WTC11 (cell line): ENCODE data around the gene SGPP1. TPM values are rescaled to one million over a fixed set of nuclear protein-coding genes. Genes with fewer than 3 reads are reported as not detected.

Experiments
- ATAC-seq: fragments of 200-7000 bp; cut with Tn5 transposase; 2 replicates; pipeline ENCODE4 v1.10.0; 2021; ENCODE audit warnings: mild to moderate bottlenecking, moderate library complexity
- CTCF ChIA-PET: fragments of 300-600 bp; sonication (Branson Sonifier 250); formaldehyde crosslinking; loops from one replicate; lab custom pipeline; 2021; ENCODE audit warnings: antibody characterized with exemption; lab: Charles Lee
- POLR2A ChIA-PET: fragments of 350-600 bp; sonication (Branson Sonifier 250); formaldehyde crosslinking; loops from one replicate; lab custom pipeline; 2021; ENCODE audit warnings: antibody characterized with exemption; lab: Charles Lee
- DNase-seq: peaks from one replicate; pipeline ENCODE4 v3.0.0; 2021; ENCODE audit warnings: low spot score
- H3K27ac Mint-ChIP-seq: 2 replicates; pipeline ENCODE4 v1.8.0; 2021; ENCODE audit warnings: mixed read lengths
- H3K27me3 Mint-ChIP-seq: 2 replicates; pipeline ENCODE4 v1.8.0; 2021; ENCODE audit warnings: low read depth, mild to moderate bottlenecking, moderate library complexity, mixed read lengths
- H3K36me3 Mint-ChIP-seq: 2 replicates; pipeline ENCODE4 v1.8.0; 2021; ENCODE audit warnings: mixed read lengths
- H3K4me1 Mint-ChIP-seq: 2 replicates; pipeline ENCODE4 v1.8.0; 2022; ENCODE audit warnings: mixed read lengths
- H3K4me3 Mint-ChIP-seq: 2 replicates; pipeline ENCODE4 v1.8.0; 2021; ENCODE audit warnings: mild to moderate bottlenecking, moderate library complexity, mixed read lengths
- H3K9me3 Mint-ChIP-seq: 2 replicates; pipeline ENCODE4 v1.8.0; 2021; ENCODE audit warnings: mixed read lengths
- AFF4 ChIP-seq: sonication (generic); formaldehyde crosslinking; IDR thresholded peaks from 2 replicates; pipeline ENCODE4 v1.8.1; 2023; ENCODE audit warnings: mild to moderate bottlenecking, missing genetic modification reagents, borderline replicate concordance
- CTCF ChIP-seq: fragments of 200-600 bp; IDR thresholded peaks from 2 replicates; pipeline ENCODE4 v1.8.0; 2022; ENCODE audit warnings: antibody characterized with exemption
- ELF4 ChIP-seq: sonication (generic); formaldehyde crosslinking; IDR thresholded peaks from 2 replicates; pipeline ENCODE4 v1.8.1; 2022; ENCODE audit warnings: low read depth, mild to moderate bottlenecking, moderate library complexity, missing genetic modification reagents
- ERG ChIP-seq: fragments of 250-450 bp; sonication (Bioruptor Pico); IDR thresholded peaks from 2 replicates; pipeline ENCODE4 v1.8.0; 2021; ENCODE audit warnings: mild to moderate bottlenecking
- ESRRA ChIP-seq: sonication (generic); formaldehyde crosslinking; IDR thresholded peaks from 2 replicates; pipeline ENCODE4 v1.8.1; 2022; ENCODE audit warnings: mild to moderate bottlenecking, missing genetic modification reagents, borderline replicate concordance
- ETV6 ChIP-seq: sonication (generic); formaldehyde crosslinking; IDR thresholded peaks from 2 replicates; pipeline ENCODE4 v1.8.1; 2022; ENCODE audit warnings: mild to moderate bottlenecking, missing genetic modification reagents
- NR2C2 ChIP-seq: sonication (generic); formaldehyde crosslinking; IDR thresholded peaks from 2 replicates; pipeline ENCODE4 v1.8.0; 2022; ENCODE audit warnings: mild to moderate bottlenecking, missing genetic modification reagents
- OVOL2 ChIP-seq: fragments of 250-450 bp; sonication (Bioruptor Pico); IDR thresholded peaks from 2 replicates; pipeline ENCODE4 v1.9.0; 2021; ENCODE audit warnings: mild to moderate bottlenecking, borderline replicate concordance
- PREB ChIP-seq: sonication (generic); formaldehyde crosslinking; IDR thresholded peaks from 2 replicates; pipeline ENCODE4 v1.8.1; 2022; ENCODE audit warnings: mild to moderate bottlenecking, missing genetic modification reagents, moderate library complexity, borderline replicate concordance
- SMAD4 ChIP-seq: sonication (generic); formaldehyde crosslinking; IDR thresholded peaks from 2 replicates; pipeline ENCODE4 v1.8.0; 2022; ENCODE audit warnings: mild to moderate bottlenecking, missing genetic modification reagents
- STAT6 ChIP-seq: sonication (generic); formaldehyde crosslinking; conservative IDR thresholded peaks from 2 replicates; pipeline ENCODE4 v1.8.1; 2023; ENCODE audit warnings: mild to moderate bottlenecking, low read depth, missing genetic modification reagents, moderate library complexity
- TCF7 ChIP-seq: sonication (generic); formaldehyde crosslinking; IDR thresholded peaks from 2 replicates; pipeline ENCODE4 v1.8.0; 2022; ENCODE audit warnings: mild to moderate bottlenecking, low read depth, missing genetic modification reagents, moderate library complexity
- USF1 ChIP-seq: sonication (generic); formaldehyde crosslinking; IDR thresholded peaks from 2 replicates; pipeline ENCODE4 v1.8.0; 2022; ENCODE audit warnings: mild to moderate bottlenecking, missing genetic modification reagents
- ZBTB21 ChIP-seq: sonication (generic); formaldehyde crosslinking; IDR thresholded peaks from 2 replicates; pipeline ENCODE4 v1.8.1; 2023; ENCODE audit warnings: mild to moderate bottlenecking, missing genetic modification reagents, borderline replicate concordance
- ZNF121 ChIP-seq: sonication (generic); formaldehyde crosslinking; IDR thresholded peaks from 2 replicates; pipeline ENCODE4 v1.8.0; 2023; ENCODE audit warnings: missing genetic modification reagents
- ZNF219 ChIP-seq: sonication (generic); formaldehyde crosslinking; IDR thresholded peaks from 2 replicates; pipeline ENCODE4 v1.8.0; 2023; ENCODE audit warnings: missing genetic modification reagents, mild to moderate bottlenecking, borderline replicate concordance
- ZNF396 ChIP-seq: fragments of 250-450 bp; sonication (Bioruptor Pico); IDR thresholded peaks from 2 replicates; pipeline ENCODE4 v1.8.0; 2021; ENCODE audit warnings: mild to moderate bottlenecking, moderate library complexity, borderline replicate concordance
- ZNF416 ChIP-seq: fragments of 250-450 bp; sonication (Bioruptor Pico); IDR thresholded peaks from 2 replicates; pipeline ENCODE4 v1.9.0; 2021; ENCODE audit warnings: mild to moderate bottlenecking, inconsistent platforms
- ZNF532 ChIP-seq: fragments of 250-450 bp; sonication (Bioruptor Pico); IDR thresholded peaks from 2 replicates; pipeline ENCODE4 v1.9.0; 2021; ENCODE audit warnings: mild to moderate bottlenecking, borderline replicate concordance
- total RNA-seq: library from RNA; stranded (reverse); gene quantifications from 3 replicates; pipeline ENCODE4 v1.2.3, GENCODE V29; 2021

SGPP1 gene
- total RNA-seq, 1 experiment from 2014 or later = 8.5 TPM

- POLR2A ChIA-PET = no interaction called here
- Mint-ChIP-seq H3K4me3 (no peak overlapping the region), H3K27me3 (no peaks in the 10 kb centered on the region), H3K27ac (no peak overlapping the region), H3K4me1 (peaks cover 6% of the 10 kb centered on the region), H3K36me3 (no peaks in the 10 kb centered on the region), H3K9me3 (no peaks in the 10 kb centered on the region)
- ATAC-seq (no peak), DNase-seq (no peak)
- no peak for TF ChIP-seq PREB
- no peak for TF ChIP-seq SMAD4 (CRISPR knock-in tag)
- TF ChIP-seq ZNF416 = no peak
- TF ChIP-seq OVOL2 (CRISPR knock-in tag) = no peak
- TF ChIP-seq ZBTB21 (CRISPR knock-in tag) = no peak
- TF ChIP-seq ZNF396 (CRISPR knock-in tag) = no peak
- no peak for TF ChIP-seq ESRRA (CRISPR knock-in tag)
- no peak for TF ChIP-seq ETV6 (CRISPR knock-in tag)
- no peak for TF ChIP-seq NR2C2 (CRISPR knock-in tag)
- no peak for TF ChIP-seq STAT6 (CRISPR knock-in tag)
- TF ChIP-seq TCF7 (CRISPR knock-in tag) = no peak
- TF ChIP-seq ZNF532 = no peak
- CTCF ChIA-PET = no interaction called here
Observed at GRCh38 chr14:63652406-63652805, 75.5 kb downstream of the SGPP1 start.

GRCh38 chr14:63650256-63650952 lies 77.5 kb downstream of the SGPP1 start:
- no peak overlapping the region for H3K4me3 Mint-ChIP-seq
- TF ChIP-seq ERG (CRISPR knock-in tag) (no peak), ELF4 (no peak), ZNF219 (CRISPR knock-in tag) (no peak), CTCF (no peak), USF1 (CRISPR knock-in tag) (no peak), ZNF121 (CRISPR knock-in tag) (no peak), AFF4 (no peak)

More at GRCh38 chr14:63650256-63650952, 77.5 kb downstream of the SGPP1 start:
- POLR2A ChIA-PET = interaction anchor here (1.3 kb wide), 1 partner anchor 9 kb away, joined by 3 read pairs; the partner anchor contains the start of gene WDR89
- Mint-ChIP-seq H3K27ac (no peak overlapping the region), H3K27me3 (no peaks in the 10 kb centered on the region), H3K4me1 (peaks cover 6% of the 10 kb centered on the region), H3K9me3 (no peaks in the 10 kb centered on the region), H3K36me3 (no peaks in the 10 kb centered on the region)
- CTCF ChIA-PET = no interaction called here
- ATAC-seq = no peak
- no peak for DNase-seq
